K562 (cell line): ENCODE data around the gene RHOV. TPM values are rescaled to one million over a fixed set of nuclear protein-coding genes. Genes with fewer than 3 reads are reported as not detected.

ENCODE experiments used
- BRCA1 ChIP-seq, 2 experiments: fragments of 450-650 bp in 1 of 2; sonication (generic) in 1 of 2; formaldehyde crosslinking in 1 of 2; IDR thresholded peaks; 2 replicates each; pipeline versions ENCODE4 v1.5.0 to v1.6.1; 2017 to 2020; ENCODE audit warnings: mild to moderate bottlenecking in 1 of 2, missing genetic modification reagents in 1 of 2
- GATAD2B ChIP-seq: fragments of 450-650 bp; IDR thresholded peaks from 2 replicates; pipeline ENCODE4 v1.6.1; 2017; ENCODE audit warnings: mild to moderate bottlenecking, borderline replicate concordance
- MCM2 ChIP-seq: fragments of 450-650 bp; IDR thresholded peaks from 2 replicates; pipeline ENCODE4 v1.6.1; 2017; ENCODE audit warnings: low read depth, mild to moderate bottlenecking
- PPARD ChIP-seq: fragments of 250-450 bp; sonication (Bioruptor Pico); IDR thresholded peaks from 2 replicates; pipeline ENCODE4 v1.8.0; 2022; ENCODE audit warnings: inconsistent platforms, mild to moderate bottlenecking, moderate library complexity
- SAFB ChIP-seq: fragments of 200-400 bp; formaldehyde crosslinking; IDR thresholded peaks from 2 replicates; pipeline ENCODE4 v1.6.1; 2017; ENCODE audit warnings: low read depth, low read length, borderline replicate concordance
- TRIM25 ChIP-seq: fragments of 450-650 bp; IDR thresholded peaks from 2 replicates; pipeline ENCODE4 v1.7.0; 2016; ENCODE audit warnings: borderline replicate concordance
- WHSC1 ChIP-seq: IDR thresholded peaks from one replicate; pipeline ENCODE4 v1.6.1; 2012; ENCODE audit warnings: low read length, control low read depth, inconsistent platforms
- polyA plus RNA-seq, 8 experiments: library from polyadenylated mRNA; depleted of rRNA in 4 of 8; stranded (reverse) in 5 of 8; unstranded in 3 of 8; fragments of >200 nt; fragmentation: Nextera tagmentation in 2 of 8; fragmentation: Illumina TruSeq in 1 of 8; extraction: Ambion mirVana in 2 of 8; extraction: Trizol in 1 of 8; gene quantifications; 2 replicates each; pipeline versions ENCODE4 v1.2.1 to v1.2.3, GENCODE V29; 2011 to 2014; ENCODE audit warnings: inconsistent platforms in 1 of 8, missing spikeins in 1 of 8
- total RNA-seq, 7 experiments: library from RNA; depleted of rRNA in 6 of 7; stranded (reverse); fragments of >200 nt in 6 of 7; fragmentation: Illumina TruSeq in 2 of 7; extraction: Trizol in 2 of 7; gene quantifications; 2 replicates each; pipeline versions ENCODE4 v1.2.1 to v1.2.3, GENCODE V29; 2011 to 2021; ENCODE audit warnings: low replicate concordance in 1 of 7
- TF ChIP-seq, protein P1 (sequence below): sonication (generic); formaldehyde crosslinking; IDR thresholded peaks from 2 replicates; pipeline ENCODE4 v1.8.1; 2023; ENCODE audit warnings: missing genetic modification reagents, mild to moderate bottlenecking, borderline replicate concordance
- TF ChIP-seq, protein P2 (sequence below): fragments of 450-650 bp; IDR thresholded peaks from 2 replicates; pipeline ENCODE4 v1.6.1; 2016; ENCODE audit warnings: borderline replicate concordance
- TF ChIP-seq, protein P3 (sequence below), 2 experiments: fragments of 250-450 bp in 1 of 2; fragments of 450-650 bp in 1 of 2; sonication (Bioruptor Pico) in 1 of 2; IDR thresholded peaks; 2 replicates each; pipeline versions ENCODE4 v1.6.1 to v1.8.0; 2016 to 2021; ENCODE audit warnings: mild to moderate bottlenecking in 2 of 2, moderate library complexity in 2 of 2, missing compliant biosample characterization in 1 of 2, missing genetic modification characterization in 1 of 2

Gene RHOV
- total and polyA plus RNA-seq, 9 of the 15 experiments (the other 6 are each of a cell fraction or from before 2014, with no cell fraction given) = 0.08 to 2.0 (median 1.1) TPM

GRCh38 chr15:40858706-40859105 lies 15.3 kb downstream of the RHOV start (continued):
- TF ChIP-seq, protein P1, sequence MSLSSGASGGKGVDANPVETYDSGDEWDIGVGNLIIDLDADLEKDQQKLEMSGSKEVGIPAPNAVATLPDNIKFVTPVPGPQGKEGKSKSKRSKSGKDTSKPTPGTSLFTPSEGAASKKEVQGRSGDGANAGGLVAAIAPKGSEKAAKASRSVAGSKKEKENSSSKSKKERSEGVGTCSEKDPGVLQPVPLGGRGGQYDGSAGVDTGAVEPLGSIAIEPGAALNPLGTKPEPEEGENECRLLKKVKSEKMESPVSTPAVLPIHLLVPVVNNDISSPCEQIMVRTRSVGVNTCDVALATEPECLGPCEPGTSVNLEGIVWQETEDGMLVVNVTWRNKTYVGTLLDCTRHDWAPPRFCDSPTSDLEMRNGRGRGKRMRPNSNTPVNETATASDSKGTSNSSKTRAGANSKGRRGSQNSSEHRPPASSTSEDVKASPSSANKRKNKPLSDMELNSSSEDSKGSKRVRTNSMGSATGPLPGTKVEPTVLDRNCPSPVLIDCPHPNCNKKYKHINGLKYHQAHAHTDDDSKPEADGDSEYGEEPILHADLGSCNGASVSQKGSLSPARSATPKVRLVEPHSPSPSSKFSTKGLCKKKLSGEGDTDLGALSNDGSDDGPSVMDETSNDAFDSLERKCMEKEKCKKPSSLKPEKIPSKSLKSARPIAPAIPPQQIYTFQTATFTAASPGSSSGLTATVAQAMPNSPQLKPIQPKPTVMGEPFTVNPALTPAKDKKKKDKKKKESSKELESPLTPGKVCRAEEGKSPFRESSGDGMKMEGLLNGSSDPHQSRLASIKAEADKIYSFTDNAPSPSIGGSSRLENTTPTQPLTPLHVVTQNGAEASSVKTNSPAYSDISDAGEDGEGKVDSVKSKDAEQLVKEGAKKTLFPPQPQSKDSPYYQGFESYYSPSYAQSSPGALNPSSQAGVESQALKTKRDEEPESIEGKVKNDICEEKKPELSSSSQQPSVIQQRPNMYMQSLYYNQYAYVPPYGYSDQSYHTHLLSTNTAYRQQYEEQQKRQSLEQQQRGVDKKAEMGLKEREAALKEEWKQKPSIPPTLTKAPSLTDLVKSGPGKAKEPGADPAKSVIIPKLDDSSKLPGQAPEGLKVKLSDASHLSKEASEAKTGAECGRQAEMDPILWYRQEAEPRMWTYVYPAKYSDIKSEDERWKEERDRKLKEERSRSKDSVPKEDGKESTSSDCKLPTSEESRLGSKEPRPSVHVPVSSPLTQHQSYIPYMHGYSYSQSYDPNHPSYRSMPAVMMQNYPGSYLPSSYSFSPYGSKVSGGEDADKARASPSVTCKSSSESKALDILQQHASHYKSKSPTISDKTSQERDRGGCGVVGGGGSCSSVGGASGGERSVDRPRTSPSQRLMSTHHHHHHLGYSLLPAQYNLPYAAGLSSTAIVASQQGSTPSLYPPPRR = no peak
- TF ChIP-seq SAFB = no peak
- no peak for TF ChIP-seq GATAD2B
- TF ChIP-seq WHSC1 = no peak
- TF ChIP-seq, protein P2, sequence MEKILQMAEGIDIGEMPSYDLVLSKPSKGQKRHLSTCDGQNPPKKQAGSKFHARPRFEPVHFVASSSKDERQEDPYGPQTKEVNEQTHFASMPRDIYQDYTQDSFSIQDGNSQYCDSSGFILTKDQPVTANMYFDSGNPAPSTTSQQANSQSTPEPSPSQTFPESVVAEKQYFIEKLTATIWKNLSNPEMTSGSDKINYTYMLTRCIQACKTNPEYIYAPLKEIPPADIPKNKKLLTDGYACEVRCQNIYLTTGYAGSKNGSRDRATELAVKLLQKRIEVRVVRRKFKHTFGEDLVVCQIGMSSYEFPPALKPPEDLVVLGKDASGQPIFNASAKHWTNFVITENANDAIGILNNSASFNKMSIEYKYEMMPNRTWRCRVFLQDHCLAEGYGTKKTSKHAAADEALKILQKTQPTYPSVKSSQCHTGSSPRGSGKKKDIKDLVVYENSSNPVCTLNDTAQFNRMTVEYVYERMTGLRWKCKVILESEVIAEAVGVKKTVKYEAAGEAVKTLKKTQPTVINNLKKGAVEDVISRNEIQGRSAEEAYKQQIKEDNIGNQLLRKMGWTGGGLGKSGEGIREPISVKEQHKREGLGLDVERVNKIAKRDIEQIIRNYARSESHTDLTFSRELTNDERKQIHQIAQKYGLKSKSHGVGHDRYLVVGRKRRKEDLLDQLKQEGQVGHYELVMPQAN = no peak
- no peak for TF ChIP-seq MCM2
- TF ChIP-seq, protein P3, sequence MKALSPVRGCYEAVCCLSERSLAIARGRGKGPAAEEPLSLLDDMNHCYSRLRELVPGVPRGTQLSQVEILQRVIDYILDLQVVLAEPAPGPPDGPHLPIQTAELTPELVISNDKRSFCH (CRISPR knock-in tag; IDR thresholded peaks at IDR 0.05) = no peak
- TF ChIP-seq, protein P3 (tag; IDR thresholded peaks at IDR 0.05) = no peak
- TF ChIP-seq BRCA1 (IDR thresholded peaks at IDR 0.05) = no peak
- TF ChIP-seq BRCA1 (CRISPR knock-in tag; IDR thresholded peaks at IDR 0.05) = no peak
- no peak for TF ChIP-seq TRIM25
- TF ChIP-seq PPARD (CRISPR knock-in tag) = no peak
